SJSA1 (cell line): Measurements from ENCODE around the gene IFI16. TPM values are rescaled to one million over a fixed set of nuclear protein-coding genes. Genes with fewer than 3 reads are reported as not detected.

ENCODE experiments used
- DNase-seq, 2 experiments: peaks; one replicate each; pipeline ENCODE4 v3.0.0-alpha.2; 2015 to 2020; ENCODE audit warnings: low spot score in 2 of 2, low read depth in 1 of 2
- H3K27ac ChIP-seq: fragments of 250-450 bp; sonication (Bioruptor Pico); 2 replicates; pipeline ENCODE4 v1.5.1; 2020; ENCODE audit warnings: mild to moderate bottlenecking, moderate library complexity
- H3K27me3 ChIP-seq: fragments of 250-450 bp; sonication (Bioruptor Pico); replicated peaks from 2 replicates; pipeline ENCODE4 v1.5.1; 2020; ENCODE audit warnings: mild to moderate bottlenecking, moderate library complexity
- H3K36me3 ChIP-seq: fragments of 250-450 bp; sonication (Bioruptor Pico); 2 replicates; pipeline ENCODE4 v1.5.1; 2020; ENCODE audit warnings: mild to moderate bottlenecking
- H3K4me1 ChIP-seq: fragments of 250-450 bp; sonication (Bioruptor Pico); replicated peaks from 2 replicates; pipeline ENCODE4 v1.6.1; 2021; ENCODE audit warnings: mild to moderate bottlenecking
- H3K4me3 ChIP-seq: fragments of 250-450 bp; sonication (Bioruptor Pico); 2 replicates; pipeline ENCODE4 v1.5.1; 2020; ENCODE audit warnings: mild to moderate bottlenecking
- H3K9me3 ChIP-seq: fragments of 250-450 bp; sonication (Bioruptor Pico); replicated peaks from 2 replicates; pipeline ENCODE4 v1.5.1; 2020; ENCODE audit warnings: mild to moderate bottlenecking
- total RNA-seq: library from RNA; depleted of rRNA; stranded (reverse); fragments of >200 nt; shearing (Covaris generic); gene quantifications from 2 replicates; pipeline ENCODE4 v1.2.3, GENCODE V29; 2014; rRNA removed

IFI16 gene
- 26.1 and 27.1 TPM in 2 replicates for total RNA-seq

DNA sequence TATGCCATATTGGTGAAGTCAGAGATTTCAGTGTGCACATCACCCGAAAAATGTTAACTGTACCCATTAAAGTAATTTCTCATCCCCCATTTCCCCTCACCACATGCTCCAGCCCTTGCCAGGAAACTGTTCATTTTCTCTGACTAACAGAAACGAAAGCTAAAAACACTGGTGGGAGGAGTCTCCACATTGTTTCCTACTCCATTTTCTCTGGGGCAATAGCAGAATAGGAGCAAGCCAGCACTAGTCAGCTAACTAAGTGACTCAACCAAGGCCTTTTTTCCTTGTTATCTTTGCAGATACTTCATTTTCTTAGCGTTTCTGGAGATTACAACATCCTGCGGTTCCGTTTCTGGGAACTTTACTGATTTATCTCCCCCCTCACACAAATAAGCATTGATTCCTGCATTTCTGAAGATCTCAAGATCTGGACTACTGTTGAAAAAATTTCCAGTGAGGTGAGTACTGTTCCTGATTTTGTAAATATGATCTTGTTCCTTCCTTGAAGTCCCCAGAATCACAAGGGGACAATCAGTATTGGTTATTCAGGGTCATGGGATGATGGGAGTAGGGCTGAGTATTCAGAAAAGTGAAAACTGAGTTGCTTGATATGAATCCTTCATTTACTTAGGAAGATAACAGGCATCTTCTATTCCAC, at the start of gene IFI16:
TSS of gene IFI16 (plus strand) at position 204 of the 658 bp plus-strand sequence. CDS start 4,774 bp downstream, outside the sequence.
- Histone ChIP-seq H3K9me3 (no peaks in the 10 kb centered on the region), H3K4me1 (peaks cover 30% of the 10 kb centered on the region), H3K27me3 (no peaks in the 10 kb centered on the region), H3K36me3 (peaks cover 22% of the 10 kb centered on the region), H3K4me3 (peak within 1 kb of the TSS; percentile 48), H3K27ac (peak within 1 kb of the TSS; percentile 89)
- peak; percentile 68 to 86 for DNase-seq

DNA sequence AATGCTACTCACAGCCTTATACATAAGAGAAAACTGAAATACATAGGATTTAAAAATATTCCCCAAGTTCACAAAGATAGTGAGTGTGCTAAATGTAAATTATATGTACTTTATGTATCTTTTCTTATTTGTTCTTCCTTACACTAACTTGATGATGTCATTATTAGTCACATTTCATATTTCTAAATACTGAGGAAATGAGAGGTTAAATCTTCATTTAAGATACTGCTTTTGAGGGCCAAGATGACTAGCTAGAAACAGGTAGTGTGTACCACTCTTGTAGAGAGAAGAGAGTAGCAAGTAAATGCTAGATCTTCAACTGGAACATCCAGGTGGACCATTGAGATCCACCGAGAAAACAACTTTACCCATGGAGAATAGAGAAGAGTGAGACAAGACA, 48.5 kb upstream of the IFI16 start:
- H3K9me3 ChIP-seq: no peaks in the 10 kb centered on the region
- H3K4me1 ChIP-seq: no peaks in the 10 kb centered on the region
- 0 out of 2 replicates have a peak, but pooled peaks cover 4% of the 10 kb centered on the region for H3K27me3 ChIP-seq
- no peak for DNase-seq
- H3K27ac ChIP-seq: no peak overlapping the region
- no peaks in the 10 kb centered on the region for H3K36me3 ChIP-seq
- H3K4me3 ChIP-seq: no peak overlapping the region

DNA sequence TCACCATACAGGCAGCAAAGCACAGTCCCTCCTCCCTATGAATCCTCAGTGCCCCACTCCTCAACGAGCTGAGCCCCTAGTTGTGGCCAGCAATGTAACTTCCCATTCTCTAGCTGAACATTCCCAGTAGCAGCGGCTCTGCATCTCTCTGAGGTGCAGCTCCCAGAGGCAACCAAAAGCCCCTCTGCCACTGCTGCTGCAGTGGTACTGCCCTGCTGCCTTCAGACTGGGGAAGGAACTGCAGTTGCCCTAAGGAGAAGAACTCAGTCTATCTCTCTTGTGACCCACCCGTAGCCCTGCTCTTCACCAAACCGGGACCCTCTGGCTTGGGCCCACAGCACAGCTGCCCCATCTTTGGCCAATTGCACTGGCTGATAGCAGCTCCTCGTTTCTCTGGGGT, 46.7 kb upstream of the IFI16 start:
- H3K4me3 ChIP-seq: no peak overlapping the region
- 0 out of 2 replicates have a peak, but pooled peaks cover 9% of the 10 kb centered on the region for H3K27me3 ChIP-seq
- DNase-seq: no peak
- H3K4me1 ChIP-seq: no peaks in the 10 kb centered on the region
- H3K27ac ChIP-seq: no peak overlapping the region
- H3K9me3 ChIP-seq: no peaks in the 10 kb centered on the region
- H3K36me3 ChIP-seq: no peaks in the 10 kb centered on the region

DNA sequence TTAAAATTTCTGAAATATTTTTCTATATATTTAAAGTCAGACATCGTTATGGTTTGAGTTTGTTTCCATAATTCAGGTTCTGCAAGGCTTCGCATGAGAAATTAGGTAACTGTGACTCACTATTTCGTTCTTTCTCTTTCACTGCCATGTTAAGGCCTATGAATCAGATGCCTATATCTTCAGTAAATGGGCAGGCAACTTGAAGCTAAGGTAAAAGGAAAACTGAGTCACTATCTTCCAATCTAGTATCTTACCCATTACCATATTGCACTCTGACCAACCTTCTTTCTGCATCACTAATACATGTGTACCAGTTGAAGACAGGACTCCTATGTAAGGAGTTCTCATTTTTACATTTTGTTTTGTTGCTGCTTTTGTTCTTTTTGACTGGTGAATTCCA, 40.5 kb upstream of the IFI16 start:
- Histone ChIP-seq H3K4me3 (no peak overlapping the region), H3K27me3 (0 out of 2 replicates have a peak, but pooled peaks cover 9% of the 10 kb centered on the region), H3K4me1 (no peaks in the 10 kb centered on the region), H3K9me3 (no peaks in the 10 kb centered on the region), H3K36me3 (no peaks in the 10 kb centered on the region), H3K27ac (no peak overlapping the region)
- no peak for DNase-seq

DNA sequence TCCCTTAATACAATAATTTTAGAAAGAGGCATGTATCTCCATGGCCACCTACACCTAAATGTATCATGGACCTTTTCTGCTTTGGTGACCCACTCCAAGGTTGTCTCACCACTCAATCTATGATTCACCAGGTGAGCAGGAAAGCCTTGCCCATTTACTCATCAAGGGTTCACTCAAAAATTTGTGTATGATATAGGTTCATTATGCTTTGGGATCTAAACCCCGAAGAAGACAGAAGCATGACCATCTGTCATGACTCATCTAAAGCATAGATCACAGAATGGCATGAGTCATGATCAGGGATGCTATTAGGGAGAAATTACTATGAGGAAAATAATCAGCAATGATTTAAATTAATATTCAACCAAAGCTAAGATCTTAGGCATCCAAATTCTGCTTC, 39.9 kb upstream of the IFI16 start:
- Histone ChIP-seq H3K36me3 (no peaks in the 10 kb centered on the region), H3K4me3 (no peak overlapping the region), H3K9me3 (no peaks in the 10 kb centered on the region), H3K27ac (no peak overlapping the region), H3K4me1 (no peaks in the 10 kb centered on the region), H3K27me3 (peaks cover 12% of the 10 kb centered on the region; the same call in 1 of the 2 replicates)
- DNase-seq: no peak

DNA sequence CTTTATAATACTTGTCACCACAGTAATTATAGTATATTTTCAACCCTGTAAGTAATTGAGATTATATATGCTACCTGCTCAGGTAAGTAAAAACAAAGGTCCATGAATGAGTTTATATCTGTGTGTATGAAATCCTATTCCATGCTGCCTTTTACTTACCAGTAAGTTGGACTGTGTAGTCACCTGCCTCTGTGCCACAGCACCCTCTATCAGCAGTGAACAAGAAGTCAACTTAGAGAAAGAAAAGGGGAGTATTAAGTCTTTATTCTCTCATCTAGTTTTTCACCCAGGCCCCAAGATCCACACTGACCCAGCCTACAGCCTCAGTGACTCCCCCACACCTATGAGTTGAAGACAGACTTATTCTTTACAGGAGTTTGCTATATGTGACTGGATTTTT, 36.9 kb upstream of the IFI16 start:
- Histone ChIP-seq H3K4me1 (no peaks in the 10 kb centered on the region), H3K27ac (no peak overlapping the region), H3K9me3 (no peaks in the 10 kb centered on the region), H3K36me3 (no peaks in the 10 kb centered on the region), H3K4me3 (no peak overlapping the region), H3K27me3 (peaks cover 2% of the 10 kb centered on the region; the same call in 1 of the 2 replicates)
- DNase-seq: no peak

DNA sequence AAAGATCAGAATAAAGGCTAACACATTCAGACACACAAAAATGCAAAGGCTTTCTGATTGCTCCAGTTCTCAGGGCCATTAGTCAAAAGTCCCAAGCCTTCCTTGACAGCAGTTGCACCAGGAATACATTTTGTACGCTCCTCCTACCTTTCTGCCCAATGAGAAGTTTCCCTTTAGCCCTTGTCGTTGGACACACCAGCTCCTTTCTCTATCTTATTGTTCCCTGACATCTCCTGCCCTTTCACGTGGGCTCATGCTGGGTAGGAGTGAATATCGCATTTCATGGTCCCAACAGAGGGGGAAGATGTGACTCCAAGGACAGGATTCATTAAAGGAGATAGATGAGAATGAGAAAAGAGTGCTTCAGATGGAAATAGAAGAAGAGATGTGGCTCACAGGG, 33.5 kb upstream of the IFI16 start:
- Histone ChIP-seq H3K27me3 (peaks cover 5% of the 10 kb centered on the region; the same call in 1 of the 2 replicates), H3K36me3 (no peaks in the 10 kb centered on the region), H3K4me3 (no peak overlapping the region), H3K27ac (no peak overlapping the region), H3K4me1 (no peaks in the 10 kb centered on the region), H3K9me3 (no peaks in the 10 kb centered on the region)
- DNase-seq: no peak

DNA sequence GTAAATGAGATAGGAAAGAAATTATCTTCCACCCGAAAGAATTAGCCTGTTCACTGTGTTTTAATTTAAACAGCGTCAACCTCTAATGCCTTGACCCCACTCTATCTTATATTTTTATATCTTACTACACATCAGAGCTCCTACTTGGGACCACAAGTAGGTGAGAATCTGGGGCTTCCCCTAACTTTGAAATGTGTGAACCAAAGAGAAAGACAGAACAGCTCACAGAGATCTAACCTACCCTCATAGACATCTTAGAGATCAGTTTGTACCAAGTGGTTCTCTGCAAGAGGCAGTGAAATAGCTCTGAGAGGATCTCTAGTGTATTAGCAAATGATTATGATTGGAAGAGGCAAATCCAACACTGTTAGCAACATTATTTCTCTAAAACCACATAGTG, 31.0 kb upstream of the IFI16 start:
- H3K9me3 ChIP-seq: no peaks in the 10 kb centered on the region

DNA sequence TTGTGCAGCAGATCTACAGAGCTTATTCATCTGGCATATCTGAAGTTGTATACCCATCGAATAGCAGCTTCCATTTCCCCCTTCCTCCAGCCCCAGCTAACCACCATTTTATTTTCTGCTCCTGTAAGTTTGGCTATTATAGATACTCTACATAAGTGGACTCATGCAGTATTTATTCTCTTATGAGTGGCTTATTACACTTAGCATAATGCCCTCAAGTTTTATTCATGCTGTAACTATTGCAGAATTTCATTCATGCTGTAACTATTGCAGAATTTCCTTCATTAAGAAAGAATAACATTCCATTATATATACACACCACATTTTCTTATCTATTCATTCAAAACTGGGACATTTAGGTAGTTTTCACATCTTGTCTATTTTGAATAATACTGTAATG, 30.5 kb upstream of the IFI16 start:
- Histone ChIP-seq H3K27ac (no peak overlapping the region), H3K36me3 (no peaks in the 10 kb centered on the region), H3K4me1 (no peaks in the 10 kb centered on the region), H3K4me3 (no peak overlapping the region), H3K27me3 (peaks cover 5% of the 10 kb centered on the region; the same call in 1 of the 2 replicates), H3K9me3 (no peaks in the 10 kb centered on the region)
- no peak for DNase-seq

More for the DNA sequence above, 31.0 kb upstream of the IFI16 start:
- Histone ChIP-seq H3K36me3 (no peaks in the 10 kb centered on the region), H3K27ac (no peak overlapping the region), H3K4me3 (no peak overlapping the region), H3K4me1 (no peaks in the 10 kb centered on the region), H3K27me3 (peaks cover 5% of the 10 kb centered on the region; the same call in 1 of the 2 replicates)
- DNase-seq: no peak

DNA sequence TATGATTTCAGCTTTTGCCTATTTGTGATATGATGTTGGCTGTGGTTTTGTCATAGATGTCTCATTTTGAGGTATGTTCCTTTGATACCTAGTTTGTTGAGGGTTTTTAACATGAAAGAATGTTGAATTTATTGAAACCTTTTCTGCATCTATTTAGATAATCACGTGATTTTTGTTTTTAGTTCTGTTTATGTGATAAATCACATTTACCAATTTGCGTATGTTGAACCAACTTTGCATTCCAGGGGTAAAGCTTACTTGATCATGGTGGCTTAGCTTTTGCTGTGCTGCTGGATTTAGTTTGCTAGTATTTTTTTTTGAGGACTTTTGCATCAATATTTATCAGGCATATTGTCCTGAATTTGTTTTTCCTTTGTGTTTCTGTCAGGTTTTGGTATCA, 26.5 kb upstream of the IFI16 start:
- Histone ChIP-seq H3K27ac (no peak overlapping the region), H3K4me1 (no peaks in the 10 kb centered on the region), H3K36me3 (no peaks in the 10 kb centered on the region), H3K4me3 (no peak overlapping the region), H3K27me3 (0 out of 2 replicates have a peak, but pooled peaks cover 3% of the 10 kb centered on the region), H3K9me3 (no peaks in the 10 kb centered on the region)
- DNase-seq: no peak

DNA sequence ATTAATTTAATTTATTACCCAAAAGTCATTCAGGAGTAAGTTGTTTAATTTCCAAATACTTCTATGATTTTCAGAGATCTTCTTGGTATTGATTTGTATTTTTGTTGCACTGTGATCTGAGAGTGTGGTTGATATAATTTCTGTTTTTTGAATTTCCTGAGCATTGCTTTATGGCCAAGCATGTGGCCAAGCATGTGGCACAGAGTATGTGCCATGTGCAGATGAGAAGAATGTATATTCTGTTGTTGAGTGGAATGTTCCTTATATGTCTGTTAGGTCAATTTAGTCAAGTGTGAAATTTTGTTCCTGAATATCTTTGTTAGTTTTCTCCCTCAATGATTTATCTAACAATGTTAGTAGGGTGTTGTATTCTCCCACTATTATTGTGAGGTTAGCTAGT, 25.3 kb upstream of the IFI16 start:
- H3K4me1 ChIP-seq: no peaks in the 10 kb centered on the region

DNA sequence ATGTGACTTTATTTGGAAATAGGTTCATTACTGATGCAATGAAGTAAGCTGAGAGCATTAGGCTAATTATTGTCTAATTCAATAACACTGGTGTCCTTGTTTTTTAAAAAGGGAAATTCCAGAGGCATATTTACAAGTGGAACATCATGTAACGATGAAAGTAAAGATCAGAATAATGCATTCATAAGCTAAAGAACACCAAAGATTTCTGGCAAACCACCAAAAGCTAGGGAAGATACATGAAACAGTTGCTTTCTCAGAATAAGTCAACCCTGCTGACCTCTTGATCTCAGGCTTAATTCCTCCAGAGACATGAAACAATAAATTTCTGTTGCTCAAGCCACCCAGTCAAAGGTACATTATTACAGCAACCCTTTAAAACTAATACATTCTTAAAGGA, 20.3 kb upstream of the IFI16 start:
- no peak for DNase-seq
- H3K27ac ChIP-seq: no peak overlapping the region
- H3K36me3 ChIP-seq: no peaks in the 10 kb centered on the region
- H3K9me3 ChIP-seq: no peaks in the 10 kb centered on the region
- no peaks in the 10 kb centered on the region for H3K4me1 ChIP-seq
- peaks cover 4% of the 10 kb centered on the region; the same call in 1 of the 2 replicates for H3K27me3 ChIP-seq
- no peak overlapping the region for H3K4me3 ChIP-seq

More for the DNA sequence above, 25.3 kb upstream of the IFI16 start:
- H3K27me3 ChIP-seq: peaks cover 3% of the 10 kb centered on the region; the same call in 1 of the 2 replicates
- H3K36me3 ChIP-seq: no peaks in the 10 kb centered on the region
- no peaks in the 10 kb centered on the region for H3K9me3 ChIP-seq
- H3K4me3 ChIP-seq: no peak overlapping the region
- H3K27ac ChIP-seq: no peak overlapping the region
- DNase-seq: no peak

DNA sequence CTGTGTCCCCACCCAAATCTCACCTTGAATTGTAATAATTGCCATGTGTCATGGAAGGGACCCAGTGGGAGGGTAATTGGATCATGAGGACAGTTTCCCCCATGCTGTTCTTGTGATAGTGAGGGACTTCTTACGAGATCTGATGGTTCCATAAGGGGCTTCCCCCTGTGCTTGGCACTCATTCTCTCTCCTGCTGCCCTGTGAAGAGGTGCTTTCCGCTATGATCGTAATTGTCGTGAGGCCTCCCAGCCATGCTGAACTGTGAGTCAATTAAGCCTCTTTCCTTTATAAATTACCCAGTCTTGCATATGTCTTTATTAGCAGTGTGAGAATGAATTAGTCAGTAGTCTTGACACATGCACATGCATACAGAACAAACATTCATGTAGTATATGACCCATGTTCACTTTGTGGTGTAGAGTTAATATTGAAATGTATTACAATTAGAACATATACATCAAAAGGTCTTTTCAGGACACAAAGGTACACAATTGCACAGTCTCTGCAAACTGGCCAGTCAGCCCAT, 16.9 kb upstream of the IFI16 start:
- no peak for DNase-seq
- no peak overlapping the region for H3K4me3 ChIP-seq
- H3K36me3 ChIP-seq: no peaks in the 10 kb centered on the region
- H3K9me3 ChIP-seq: no peaks in the 10 kb centered on the region
- H3K27me3 ChIP-seq: peaks cover 4% of the 10 kb centered on the region; the same call in 1 of the 2 replicates
- no peak overlapping the region for H3K27ac ChIP-seq
- H3K4me1 ChIP-seq: no peaks in the 10 kb centered on the region

DNA sequence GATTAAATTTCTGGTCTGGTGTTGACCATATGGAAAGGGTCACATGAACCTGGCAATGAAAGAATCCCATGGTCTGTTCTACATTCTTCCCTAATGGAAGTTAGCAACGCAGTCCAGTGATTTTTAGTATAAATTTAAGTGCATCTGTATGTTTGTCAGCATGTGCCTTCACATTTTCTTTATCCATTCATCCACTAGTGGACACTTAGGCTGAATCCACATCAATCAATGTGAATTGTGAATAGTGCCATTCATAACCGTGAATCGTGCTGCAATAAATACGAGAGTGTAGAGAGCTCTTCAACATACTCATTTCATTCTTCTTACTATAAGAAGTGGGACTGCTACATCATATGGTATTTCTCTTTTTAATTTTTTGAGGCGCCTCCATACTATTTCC, 12.7 kb upstream of the IFI16 start:
- Histone ChIP-seq H3K27ac (no peak overlapping the region), H3K27me3 (no peaks in the 10 kb centered on the region), H3K4me1 (peaks cover 12% of the 10 kb centered on the region), H3K36me3 (no peaks in the 10 kb centered on the region), H3K4me3 (no peak overlapping the region), H3K9me3 (no peaks in the 10 kb centered on the region)
- no peak for DNase-seq
